ENCODE data around the gene KRTAP5-10.
"Not testable (repeated sequence)": the region's sequence is repeated elsewhere in the genome, so short reads cannot be mapped to it uniquely, and the experiment has no call there.

The KRTAP5-10 gene

DNA sequence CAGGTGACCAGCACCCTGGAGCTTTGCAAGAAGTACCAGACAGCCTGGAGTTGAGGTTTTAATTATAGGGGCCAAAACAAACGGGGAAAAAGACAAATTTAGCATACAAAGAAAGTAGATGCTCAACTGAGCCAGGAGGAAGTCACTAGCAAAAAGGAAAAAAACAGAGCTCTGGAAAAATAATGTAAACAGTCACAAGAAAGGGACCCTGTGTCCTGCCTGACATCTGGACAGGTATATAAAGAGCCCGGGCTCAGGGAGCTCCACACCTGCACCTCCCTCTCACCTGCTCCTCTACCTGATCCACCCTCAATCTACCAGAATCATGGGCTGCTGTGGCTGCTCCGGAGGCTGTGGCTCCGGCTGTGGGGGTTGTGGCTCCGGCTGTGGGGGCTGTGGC, at the start of gene KRTAP5-10:
TSS of gene KRTAP5-10 (plus strand) at position 301 of the 400 bp plus-strand sequence. CDS start at position 326, 25 bp downstream.
- TF ChIP-seq, protein P1, sequence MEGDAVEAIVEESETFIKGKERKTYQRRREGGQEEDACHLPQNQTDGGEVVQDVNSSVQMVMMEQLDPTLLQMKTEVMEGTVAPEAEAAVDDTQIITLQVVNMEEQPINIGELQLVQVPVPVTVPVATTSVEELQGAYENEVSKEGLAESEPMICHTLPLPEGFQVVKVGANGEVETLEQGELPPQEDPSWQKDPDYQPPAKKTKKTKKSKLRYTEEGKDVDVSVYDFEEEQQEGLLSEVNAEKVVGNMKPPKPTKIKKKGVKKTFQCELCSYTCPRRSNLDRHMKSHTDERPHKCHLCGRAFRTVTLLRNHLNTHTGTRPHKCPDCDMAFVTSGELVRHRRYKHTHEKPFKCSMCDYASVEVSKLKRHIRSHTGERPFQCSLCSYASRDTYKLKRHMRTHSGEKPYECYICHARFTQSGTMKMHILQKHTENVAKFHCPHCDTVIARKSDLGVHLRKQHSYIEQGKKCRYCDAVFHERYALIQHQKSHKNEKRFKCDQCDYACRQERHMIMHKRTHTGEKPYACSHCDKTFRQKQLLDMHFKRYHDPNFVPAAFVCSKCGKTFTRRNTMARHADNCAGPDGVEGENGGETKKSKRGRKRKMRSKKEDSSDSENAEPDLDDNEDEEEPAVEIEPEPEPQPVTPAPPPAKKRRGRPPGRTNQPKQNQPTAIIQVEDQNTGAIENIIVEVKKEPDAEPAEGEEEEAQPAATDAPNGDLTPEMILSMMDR (IDR thresholded peaks at IDR 0.05; ENCODE audit: low read depth, low read length): no peak

GRCh38 chr11:71518506-71519471, 46.6 kb upstream of the KRTAP5-10 start:
- H3K4me3 ChIP-seq (replicated peaks in 1 of 2; ENCODE audit: low read depth in 2 of 2, low read length in 2 of 2): no peak overlapping the region
- TF ChIP-seq, protein P1 (IDR thresholded peaks at IDR 0.05; ENCODE audit: low read depth, low read length): no peak
- no peak for DNase-seq (ENCODE audit: low read depth in 2 of 2)

More for the DNA sequence above, at the start of gene KRTAP5-10:
- no peak for DNase-seq (ENCODE audit: low read depth in 2 of 2)
- no peak within 1 kb of the TSS for H3K4me3 ChIP-seq (replicated peaks in 1 of 2; ENCODE audit: low read depth in 2 of 2, low read length in 2 of 2)

DNA sequence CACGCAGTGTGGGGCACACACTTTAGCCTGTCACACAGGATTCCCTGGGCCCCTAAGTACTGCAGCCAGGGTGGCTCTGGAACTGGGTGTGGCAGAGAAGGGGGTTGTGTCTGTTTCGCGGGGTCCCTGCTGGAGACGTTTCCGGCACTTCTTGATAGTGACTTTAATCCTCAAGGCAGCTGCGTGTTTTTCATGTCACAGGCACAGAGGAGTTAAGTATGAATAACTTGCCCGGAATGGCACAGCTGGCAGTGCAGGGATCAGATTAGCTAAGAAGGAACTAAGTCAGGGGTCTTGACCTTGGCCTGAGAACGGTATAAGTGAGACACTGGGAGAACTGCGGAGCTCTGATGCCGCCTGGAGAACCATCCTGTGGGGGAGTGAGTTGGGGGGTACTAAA, 45.8 kb upstream of the KRTAP5-10 start:
- no peak for DNase-seq (ENCODE audit: low read depth in 2 of 2)
- TF ChIP-seq, protein P1 (IDR thresholded peaks at IDR 0.05; ENCODE audit: low read depth, low read length): no peak
- H3K4me3 ChIP-seq (replicated peaks in 1 of 2; ENCODE audit: low read depth in 2 of 2, low read length in 2 of 2): no peak overlapping the region

DNA sequence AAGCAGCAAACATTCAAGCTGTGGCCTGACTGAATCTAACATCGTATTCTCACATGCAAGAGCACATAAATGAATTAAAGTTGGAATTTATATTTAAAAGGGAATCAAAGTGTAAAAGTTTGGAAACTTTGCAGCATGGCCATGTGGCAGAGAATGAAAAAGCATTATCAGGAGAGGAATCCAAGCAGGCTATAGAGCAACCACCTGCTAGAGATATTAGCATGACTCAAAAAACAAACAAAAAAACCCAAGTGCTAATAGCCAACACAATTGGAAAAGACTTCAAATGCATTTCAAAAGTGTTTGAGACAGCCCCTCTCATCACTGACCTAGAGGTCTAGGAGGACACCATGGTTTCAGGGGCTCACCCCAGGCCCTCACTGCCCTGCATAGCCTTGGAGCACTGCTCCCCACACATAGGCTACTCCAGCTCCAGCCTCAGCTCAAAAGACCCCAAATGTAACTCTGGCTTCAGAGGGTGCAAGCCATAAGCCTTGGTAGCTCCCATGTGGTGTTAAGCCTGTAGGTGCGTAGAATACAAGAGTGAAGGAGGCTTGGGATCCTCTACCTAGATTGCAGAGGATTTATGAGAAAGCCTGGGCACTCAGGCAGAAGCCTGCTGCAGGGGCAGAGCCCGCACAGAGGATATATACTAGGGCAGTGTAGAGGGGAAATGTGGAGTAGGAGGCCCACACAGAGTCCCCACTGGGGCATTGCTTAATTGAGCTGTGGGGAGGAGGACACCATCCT, 40.0 kb upstream of the KRTAP5-10 start:
- no peak overlapping the region for H3K4me3 ChIP-seq (replicated peaks in 1 of 2; ENCODE audit: low read depth in 2 of 2, low read length in 2 of 2)
- TF ChIP-seq, protein P1 (IDR thresholded peaks at IDR 0.05; ENCODE audit: low read depth, low read length): no peak
- no peak for DNase-seq (ENCODE audit: low read depth in 2 of 2)

GRCh38 chr11:71525938-71526495, 39.3 kb upstream of the KRTAP5-10 start:
- TF ChIP-seq, protein P1 (IDR thresholded peaks at IDR 0.05; ENCODE audit: low read depth, low read length): no peak
- H3K4me3 ChIP-seq (replicated peaks in 1 of 2; ENCODE audit: low read depth in 2 of 2, low read length in 2 of 2): no peak overlapping the region
- DNase-seq (ENCODE audit: low read depth in 2 of 2): no peak

DNA sequence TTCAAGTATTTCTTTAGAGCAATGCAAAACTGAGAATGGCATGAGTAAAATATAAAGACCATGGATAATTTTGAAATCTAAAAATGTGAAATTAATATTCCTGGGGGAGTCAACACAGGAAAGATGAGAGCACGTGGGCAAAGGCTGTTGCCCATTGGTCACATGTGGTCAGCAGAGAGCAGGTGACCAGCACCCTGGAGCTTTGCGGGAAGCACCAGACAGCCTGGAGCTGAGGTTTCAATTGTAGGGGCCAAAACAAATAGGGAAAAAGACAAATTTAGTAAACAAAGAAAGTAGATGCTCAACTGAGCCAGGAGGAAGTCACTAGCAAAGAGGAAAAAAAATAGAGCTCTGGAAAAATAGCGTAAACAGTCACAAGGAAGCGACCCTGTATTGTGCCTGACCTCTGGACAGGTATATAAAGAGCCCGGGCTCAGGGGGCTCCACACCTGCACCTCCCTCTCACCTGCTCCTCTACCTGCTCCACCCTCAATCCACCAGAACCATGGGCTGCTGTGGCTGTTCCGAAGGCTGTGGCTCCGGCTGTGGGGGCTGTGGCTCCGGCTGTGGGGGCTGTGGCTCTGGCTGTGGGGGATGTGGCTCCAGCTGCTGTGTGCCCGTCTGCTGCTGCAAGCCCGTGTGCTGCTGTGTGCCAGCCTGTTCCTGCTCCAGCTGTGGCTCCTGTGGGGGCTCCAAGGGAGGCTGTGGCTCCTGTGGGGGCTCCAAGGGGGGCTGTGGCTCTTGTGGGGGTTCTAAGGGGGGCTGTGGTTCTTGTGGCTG, 38.4 kb upstream of the KRTAP5-10 start, which contains the start of gene KRTAP5-7:
TSS of gene KRTAP5-7 (plus strand) at position 472 of the 780 bp plus-strand sequence. CDS start at position 506, 34 bp downstream.
- not testable (repeated sequence) for DNase-seq (ENCODE audit: low read depth in 2 of 2); H3K4me3 ChIP-seq (replicated peaks in 1 of 2; ENCODE audit: low read depth in 2 of 2, low read length in 2 of 2)

Measured in cardiac fibroblast (primary cell).